GM19193 (cell line): Measurements from ENCODE around the gene R3HDML.

Source experiments
- POLR2A ChIP-seq: IDR thresholded peaks from 4 replicates; pipeline ENCODE4 v1.6.1; 2011; ENCODE audit not compliant: insufficient read depth, insufficient read length; ENCODE audit errors: extremely low read depth

The R3HDML gene

GRCh38 chr20:44355498-44356352 is 18.9 kb downstream of the R3HDML start, which contains the start of gene HNF4A:
TSS of gene HNF4A (plus strand) at chr20:44355699. CDS start at chr20:44355805, 106 bp downstream.
- no peak for TF ChIP-seq POLR2A

- no peak for TF ChIP-seq POLR2A
These were observed 19.5 kb downstream of the R3HDML start for GRCh38 chr20:44356353-44356723.

DNA sequence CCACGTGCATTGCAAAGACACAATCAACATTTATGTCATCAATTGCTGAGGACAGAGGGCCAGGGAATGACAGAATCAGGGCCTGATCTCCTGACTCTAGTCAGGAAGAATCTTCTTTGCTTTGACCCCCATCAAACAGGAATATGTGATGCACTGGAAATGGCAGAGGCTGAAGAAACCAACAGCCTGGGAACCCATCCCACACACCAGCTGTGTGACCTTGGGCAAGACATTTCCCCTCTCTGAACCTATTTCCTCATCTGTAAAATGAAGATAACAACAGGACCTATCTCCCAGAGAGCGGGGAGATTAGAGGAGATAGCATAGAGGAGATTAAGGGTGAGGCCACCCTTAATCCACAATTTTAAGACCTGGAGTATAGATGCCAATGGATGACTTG is 20.2 kb downstream of the R3HDML start:
- TF ChIP-seq POLR2A, result no peak

DNA sequence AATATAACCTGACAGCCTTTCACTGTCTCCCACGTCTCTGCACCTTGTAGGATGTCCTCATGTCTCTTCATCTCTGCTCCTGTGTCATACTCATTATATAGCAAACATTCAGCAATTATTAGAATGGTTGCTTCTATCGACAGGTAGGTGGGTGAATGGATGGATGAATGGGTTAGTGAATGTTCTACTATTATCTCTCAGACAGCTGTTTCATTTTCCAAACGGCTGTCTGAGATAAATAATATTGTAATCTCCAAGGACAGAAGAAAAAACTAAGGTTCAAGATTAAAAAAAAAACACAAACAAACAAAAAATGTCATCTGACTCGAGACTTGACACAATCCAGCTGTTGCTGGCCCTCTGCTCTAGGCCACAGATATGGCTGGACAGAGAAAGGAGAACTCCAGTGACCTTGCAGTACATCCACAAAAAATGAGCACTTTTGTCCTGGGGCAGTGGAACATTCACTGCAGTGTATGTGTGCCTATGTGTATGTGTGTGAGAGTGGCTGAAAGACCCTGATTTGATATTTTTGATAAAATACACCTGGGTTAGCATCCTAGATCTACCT is 20.8 kb downstream of the R3HDML start:
- TF ChIP-seq POLR2A, result no peak

DNA sequence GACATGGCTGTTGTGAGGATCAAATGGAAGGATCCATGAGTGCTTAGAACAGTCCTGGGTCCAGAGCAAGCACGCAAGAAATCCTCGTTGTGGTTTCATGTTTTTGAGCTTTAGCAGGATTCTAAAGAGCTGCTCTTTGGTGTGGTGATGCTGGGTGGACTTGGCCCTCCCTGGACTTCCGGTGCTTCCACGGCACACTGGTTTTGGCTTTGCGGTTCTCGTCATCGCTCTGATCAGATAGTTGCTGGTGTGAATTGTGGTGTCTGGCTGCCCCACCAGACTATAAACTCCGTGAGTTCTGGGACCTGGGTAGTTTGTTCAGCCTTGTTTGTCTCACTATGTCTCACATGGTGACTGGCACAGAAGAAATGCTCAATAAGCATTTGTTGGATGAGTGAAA is 21.9 kb downstream of the R3HDML start:
- TF ChIP-seq POLR2A, result no peak

DNA sequence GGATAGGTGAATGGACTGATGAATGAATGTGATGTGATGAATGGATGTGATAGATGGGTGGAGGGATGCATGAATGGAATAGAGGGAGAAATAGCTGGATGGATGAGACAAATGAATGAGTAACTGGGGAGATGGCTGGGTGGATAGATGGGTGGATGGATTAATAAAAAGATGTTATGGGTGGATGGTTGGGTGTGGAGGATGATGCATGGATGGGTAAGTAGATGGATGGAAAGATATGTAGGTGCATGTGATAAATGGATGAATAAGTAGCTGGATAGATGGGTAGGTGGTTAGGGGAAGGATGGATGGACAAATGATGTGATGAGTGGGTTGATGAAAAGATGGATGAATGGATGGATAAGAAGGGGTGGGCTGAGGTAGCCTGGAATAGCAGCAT is 23.4 kb downstream of the R3HDML start:
- no peak for TF ChIP-seq POLR2A

- no peak for TF ChIP-seq POLR2A
These were observed 24.2 kb downstream of the R3HDML start for GRCh38 chr20:44361021-44361420.

- no peak for TF ChIP-seq POLR2A
These were observed 25.7 kb downstream of the R3HDML start for GRCh38 chr20:44362466-44362940.

DNA sequence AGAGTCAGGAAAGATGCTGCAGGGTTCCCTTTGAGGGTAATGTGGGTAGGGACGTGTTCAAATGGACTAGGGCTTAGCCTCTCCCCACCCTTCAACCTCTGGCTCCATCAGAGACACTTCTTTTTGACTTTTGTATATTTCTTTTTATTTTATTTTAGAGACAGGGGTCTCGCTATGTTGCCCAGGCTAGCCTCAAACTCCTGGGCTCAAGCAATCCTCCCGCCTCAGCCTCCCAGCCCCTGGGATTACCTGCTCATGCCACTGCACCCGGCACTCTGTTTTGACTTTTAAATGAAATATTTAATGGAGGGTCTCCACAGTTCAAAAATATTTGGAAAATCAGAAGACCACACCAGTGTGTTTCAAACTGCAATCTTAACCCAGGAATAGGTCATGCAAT is 27.2 kb downstream of the R3HDML start:
- no peak for TF ChIP-seq POLR2A

- TF ChIP-seq POLR2A, result no peak
These were observed 27.9 kb downstream of the R3HDML start for GRCh38 chr20:44364780-44365179.

DNA sequence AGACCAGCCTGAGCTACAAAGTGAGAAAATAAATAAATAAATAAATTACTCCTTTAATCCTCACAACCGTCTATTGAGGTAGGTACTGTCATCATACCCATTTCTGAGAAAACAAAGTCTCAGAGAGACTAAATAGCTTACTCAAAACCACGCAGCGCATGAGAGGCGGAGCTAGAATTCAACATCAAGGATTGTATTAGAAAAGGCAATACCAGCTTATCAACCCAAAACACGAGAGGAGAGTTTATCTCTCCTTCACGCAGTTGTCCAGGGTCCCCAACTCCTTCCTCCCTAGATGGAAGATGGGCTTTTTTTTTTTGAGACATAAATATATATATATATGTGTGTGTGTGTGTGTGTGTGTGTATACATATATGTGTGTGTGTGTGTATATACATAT is 30.9 kb downstream of the R3HDML start:
- no peak for TF ChIP-seq POLR2A

- no peak for TF ChIP-seq POLR2A
These were observed 33.9 kb downstream of the R3HDML start for GRCh38 chr20:44370639-44371218.

- no peak for TF ChIP-seq POLR2A
These were observed 45.8 kb downstream of the R3HDML start for GRCh38 chr20:44382641-44383040.

GRCh38 chr20:44384423-44385027 is 47.7 kb downstream of the R3HDML start:
- TF ChIP-seq POLR2A, result no peak

- TF ChIP-seq POLR2A, result no peak
These were observed 51.7 kb downstream of the R3HDML start for GRCh38 chr20:44388466-44389023.
